ENCODE results near the gene KIF3B. TPM values are rescaled to one million over a fixed set of nuclear protein-coding genes. Genes with fewer than 3 reads are reported as not detected.

KIF3B gene
- total RNA-seq, 1 experiment from 2014 or later, result 49.0 TPM

DNA sequence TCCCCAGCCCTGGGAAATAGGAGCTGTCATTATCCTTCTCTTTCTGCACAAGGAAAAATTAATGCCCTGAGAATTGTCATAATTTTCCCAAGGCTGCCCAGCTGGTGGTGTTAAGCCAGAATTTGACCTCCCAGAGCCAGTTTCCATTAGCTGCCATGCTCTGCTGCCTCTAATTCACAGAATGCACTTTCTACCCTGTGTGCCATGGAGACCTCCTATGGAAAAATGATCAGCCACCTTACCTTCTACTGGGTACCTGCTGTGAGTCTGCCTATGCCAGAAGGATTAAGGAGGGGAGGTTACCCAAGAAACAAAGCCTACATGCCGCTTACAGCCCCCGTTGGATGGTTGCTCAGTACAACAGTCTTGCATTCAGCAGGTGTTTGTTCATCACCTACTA, 40.6 kb upstream of the KIF3B start:
- H3K4me3 Mint-ChIP-seq (ENCODE audit: unreplicated experiment), result no peak overlapping the region
- Histone ChIP-seq H3K9me3 (no peaks in the 10 kb centered on the region), H3K4me1 (peaks cover 23% of the 10 kb centered on the region), H3K4me3 (ENCODE audit: low read depth, low read length) (no peak overlapping the region), H3K27me3 (replicated peaks; ENCODE audit: control insufficient read depth, insufficient read depth, low read length) (no peaks in the 10 kb centered on the region), H3K36me3 (ENCODE audit: control insufficient read depth, insufficient read depth, low read length) (peaks cover 14% of the 10 kb centered on the region)
- BruUV-seq (replicated peaks), result no TSS peak
- DNase-seq, result no peak
- ChIA-PET POLR2A (interaction anchor here (2.8 kb wide), 1 partner anchor 10 kb away, joined by 10 read pairs; no protein-coding TSS in a partner anchor), CTCF (no interaction called here)
- H3K4me1 Mint-ChIP-seq (ENCODE audit: low read depth, unreplicated experiment), result peaks cover 38% of the 10 kb centered on the region
- TF ChIP-seq CTCF (IDR thresholded peaks at IDR 0.05; ENCODE audit: insufficient read depth in 1 of 2, low read depth in 1 of 2, low read length in 1 of 2, severe bottlenecking in 1 of 2, unreplicated experiment in 1 of 2), result no peak
- H3K27me3 Mint-ChIP-seq (ENCODE audit: insufficient read depth, unreplicated experiment), result no peaks in the 10 kb centered on the region
- peaks cover 56% of the 10 kb centered on the region for H3K36me3 Mint-ChIP-seq (ENCODE audit: insufficient read depth, unreplicated experiment)
- no peak overlapping the region for H3K27ac Mint-ChIP-seq (ENCODE audit: unreplicated experiment)
- H3K9me3 Mint-ChIP-seq (ENCODE audit: unreplicated experiment), result no peaks in the 10 kb centered on the region
- intact Hi-C loops (cut with micrococcal nuclease; ENCODE audit: unreplicated experiment), result loop anchor here (1.0 kb wide), 1 partner anchor 9 kb away; no protein-coding TSS in a partner anchor

- H3K27me3 ChIP-seq (replicated peaks; ENCODE audit: control insufficient read depth, insufficient read depth, low read length), result no peaks in the 10 kb centered on the region
- CTCF ChIA-PET, result no interaction called here
- DNase-seq, result no peak
- H3K9me3 Mint-ChIP-seq (ENCODE audit: unreplicated experiment), result no peaks in the 10 kb centered on the region
- H3K27me3 Mint-ChIP-seq (ENCODE audit: insufficient read depth, unreplicated experiment), result no peaks in the 10 kb centered on the region
- no peak overlapping the region for H3K4me3 Mint-ChIP-seq (ENCODE audit: unreplicated experiment)
- no peak overlapping the region for H3K27ac Mint-ChIP-seq (ENCODE audit: unreplicated experiment)
- peaks cover 14% of the 10 kb centered on the region for H3K36me3 ChIP-seq (ENCODE audit: control insufficient read depth, insufficient read depth, low read length)
- TSS peak; percentile 31 for BruUV-seq (replicated peaks)
- POLR2A ChIA-PET, result interaction anchor here (2.8 kb wide), 1 partner anchor 10 kb away, joined by 10 read pairs; no protein-coding TSS in a partner anchor
- H3K4me1 ChIP-seq, result peaks cover 23% of the 10 kb centered on the region
- H3K9me3 ChIP-seq, result no peaks in the 10 kb centered on the region
- H3K4me3 ChIP-seq (ENCODE audit: low read depth, low read length), result no peak overlapping the region
- no peak for TF ChIP-seq CTCF (IDR thresholded peaks at IDR 0.05; ENCODE audit: insufficient read depth in 1 of 2, low read depth in 1 of 2, low read length in 1 of 2, severe bottlenecking in 1 of 2, unreplicated experiment in 1 of 2)
- H3K36me3 Mint-ChIP-seq (ENCODE audit: insufficient read depth, unreplicated experiment), result peaks cover 50% of the 10 kb centered on the region
- H3K4me1 Mint-ChIP-seq (ENCODE audit: low read depth, unreplicated experiment), result peaks cover 33% of the 10 kb centered on the region
- intact Hi-C loops (cut with micrococcal nuclease; ENCODE audit: unreplicated experiment), result no loop called here
Measured at GRCh38 chr20:32237419-32237818, 40.0 kb upstream of the KIF3B start.

GRCh38 chr20:32238483-32239425, 38.7 kb upstream of the KIF3B start:
- H3K4me3 ChIP-seq (ENCODE audit: low read depth, low read length), result no peak overlapping the region
- ChIA-PET POLR2A (interaction anchor here (1.3 kb wide), 1 partner anchor 12 kb away, joined by 5 read pairs; no protein-coding TSS in a partner anchor), CTCF (interaction anchor here (1.2 kb wide), 1 partner anchor 17 kb away, joined by 3 read pairs; no protein-coding TSS in a partner anchor)
- H3K4me1 Mint-ChIP-seq (ENCODE audit: low read depth, unreplicated experiment), result peaks cover 24% of the 10 kb centered on the region
- no peak for TF ChIP-seq CTCF (IDR thresholded peaks at IDR 0.05; ENCODE audit: insufficient read depth in 1 of 2, low read depth in 1 of 2, low read length in 1 of 2, severe bottlenecking in 1 of 2, unreplicated experiment in 1 of 2)
- H3K36me3 ChIP-seq (ENCODE audit: control insufficient read depth, insufficient read depth, low read length), result peaks cover 8% of the 10 kb centered on the region
- no peaks in the 10 kb centered on the region for H3K9me3 ChIP-seq
- H3K4me1 ChIP-seq, result peaks cover 27% of the 10 kb centered on the region
- no peak overlapping the region for H3K4me3 Mint-ChIP-seq (ENCODE audit: unreplicated experiment)
- H3K27me3 Mint-ChIP-seq (ENCODE audit: insufficient read depth, unreplicated experiment), result no peaks in the 10 kb centered on the region
- intact Hi-C loops (cut with micrococcal nuclease; ENCODE audit: unreplicated experiment), result no loop called here
- BruUV-seq (replicated peaks), result no TSS peak
- no peaks in the 10 kb centered on the region for H3K27me3 ChIP-seq (replicated peaks; ENCODE audit: control insufficient read depth, insufficient read depth, low read length)
- H3K27ac Mint-ChIP-seq (ENCODE audit: unreplicated experiment), result no peak overlapping the region
- no peaks in the 10 kb centered on the region for H3K9me3 Mint-ChIP-seq (ENCODE audit: unreplicated experiment)
- H3K36me3 Mint-ChIP-seq (ENCODE audit: insufficient read depth, unreplicated experiment), result peaks cover 36% of the 10 kb centered on the region
- no peak for DNase-seq
